Activated CD4-positive, alpha-beta T cell treated with anti-CD3 and anti-CD28 coated beads, Interleukin-2, amount 50 U/mL, for 48 hours (primary cell): ENCODE results near the gene SPACA7.

ENCODE experiments used
- DNase-seq, 2 experiments: peaks; one replicate each; pipeline ENCODE4 v3.0.0-alpha.2; 2020

Gene SPACA7

GRCh38 chr13:112448621-112449544, 72.7 kb downstream of the SPACA7 start:
- no peak for DNase-seq

DNA sequence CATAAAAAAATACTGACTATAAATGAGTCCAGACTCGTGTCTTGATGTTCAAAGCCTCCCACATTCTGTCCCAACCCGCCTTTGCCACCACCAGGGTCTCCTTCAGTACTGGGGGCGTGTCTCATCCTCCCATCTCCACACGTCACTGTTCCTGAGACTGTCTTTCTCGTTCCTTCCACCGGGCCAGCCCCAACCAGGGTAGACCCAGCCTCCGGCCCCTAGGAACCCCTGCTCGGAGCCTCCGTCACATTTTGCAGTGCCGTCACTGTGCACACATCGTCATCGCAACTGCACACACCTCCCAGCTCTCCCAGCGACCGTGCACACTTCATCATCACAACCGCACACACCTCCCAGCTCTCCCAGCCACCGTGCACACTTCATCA, 73.4 kb downstream of the SPACA7 start:
- no peak for DNase-seq

DNA sequence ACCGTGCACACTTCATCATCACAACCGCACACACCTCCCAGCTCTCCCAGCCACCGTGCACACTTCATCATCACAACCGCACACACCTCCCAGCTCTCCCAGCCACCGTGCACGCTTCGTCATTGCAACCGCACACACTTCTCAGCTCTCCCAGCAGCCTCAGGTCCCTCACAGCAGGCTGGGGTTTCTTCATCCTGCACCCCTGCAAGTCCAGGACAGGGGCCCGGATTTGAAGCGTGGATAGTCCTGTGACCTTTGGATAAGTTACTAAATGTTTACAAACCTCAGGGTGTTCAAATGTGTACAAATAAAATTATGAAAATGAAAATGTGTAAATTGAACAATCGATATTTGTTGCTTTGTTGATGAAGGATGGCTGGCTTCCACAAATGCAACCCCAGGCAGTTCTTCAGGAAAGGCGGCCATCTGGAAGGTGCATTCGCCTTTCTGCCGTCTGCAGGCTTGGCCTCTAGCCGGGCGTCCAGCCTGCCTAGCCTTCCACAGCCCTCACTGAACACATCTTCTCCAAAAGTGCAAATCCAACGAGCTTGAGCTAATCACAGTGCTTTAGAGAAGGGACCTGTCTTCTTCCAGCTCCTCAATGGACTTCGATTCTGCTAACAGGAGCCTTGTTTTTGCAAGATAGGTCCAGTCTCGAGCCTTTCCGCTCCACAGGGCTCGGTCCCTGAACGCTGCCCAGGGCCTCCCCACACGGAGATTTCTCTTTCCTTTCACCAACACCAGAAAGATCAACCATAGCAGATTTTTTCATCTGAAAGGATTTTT, 74.2 kb downstream of the SPACA7 start:
- no peak for DNase-seq

- no peak for DNase-seq
Measured at GRCh38 chr13:112450904-112451240, 74.7 kb downstream of the SPACA7 start.

DNA sequence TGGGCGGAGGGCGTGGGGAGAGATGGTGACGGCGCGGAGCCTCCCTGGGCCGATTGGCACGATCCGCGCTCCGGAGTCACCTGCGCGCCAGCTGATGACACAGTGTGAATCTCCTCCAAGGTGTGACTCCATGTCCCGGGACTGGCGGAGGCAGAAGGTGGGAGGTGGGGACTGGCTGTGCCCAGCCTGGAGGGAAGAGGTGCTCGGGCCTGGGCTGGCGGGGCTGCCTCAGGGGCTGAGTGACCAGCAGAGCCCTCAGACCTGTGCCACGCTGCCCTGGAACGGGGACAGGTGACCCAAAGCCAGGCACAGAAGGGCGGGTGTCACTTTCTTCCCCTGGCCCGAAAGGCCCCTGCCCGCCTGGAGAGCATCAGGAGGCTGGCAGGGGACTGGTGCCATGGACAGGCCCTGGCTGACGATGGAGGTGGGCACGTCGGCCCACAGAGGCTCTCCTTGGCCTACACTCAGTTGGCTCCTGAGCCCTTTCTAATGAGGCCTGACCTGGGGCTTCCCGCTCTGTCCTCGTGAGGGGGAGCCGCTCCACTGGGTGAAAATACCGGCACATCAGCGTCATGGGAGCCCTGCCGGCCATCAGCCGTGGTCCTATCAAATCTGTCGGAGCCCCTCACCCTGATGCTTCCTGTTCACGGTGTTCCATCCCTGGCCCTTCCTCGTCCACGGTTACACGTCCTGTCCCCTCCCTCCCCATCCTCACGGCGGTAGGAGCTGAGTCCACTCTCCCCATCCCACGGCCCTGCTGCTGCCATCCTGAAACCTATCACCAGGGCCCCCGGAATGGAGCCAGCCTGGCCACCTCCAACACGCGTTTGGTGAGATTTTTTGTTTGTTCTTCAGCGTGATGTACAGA, 75.6 kb downstream of the SPACA7 start:
- DNase-seq: no peak

GRCh38 chr13:112452380-112453206, 76.4 kb downstream of the SPACA7 start:
- no peak for DNase-seq

- DNase-seq: no peak
Measured at GRCh38 chr13:112453207-112453829, 77.2 kb downstream of the SPACA7 start.

- no peak for DNase-seq
Measured at GRCh38 chr13:112453874-112454647, 77.9 kb downstream of the SPACA7 start.

DNA sequence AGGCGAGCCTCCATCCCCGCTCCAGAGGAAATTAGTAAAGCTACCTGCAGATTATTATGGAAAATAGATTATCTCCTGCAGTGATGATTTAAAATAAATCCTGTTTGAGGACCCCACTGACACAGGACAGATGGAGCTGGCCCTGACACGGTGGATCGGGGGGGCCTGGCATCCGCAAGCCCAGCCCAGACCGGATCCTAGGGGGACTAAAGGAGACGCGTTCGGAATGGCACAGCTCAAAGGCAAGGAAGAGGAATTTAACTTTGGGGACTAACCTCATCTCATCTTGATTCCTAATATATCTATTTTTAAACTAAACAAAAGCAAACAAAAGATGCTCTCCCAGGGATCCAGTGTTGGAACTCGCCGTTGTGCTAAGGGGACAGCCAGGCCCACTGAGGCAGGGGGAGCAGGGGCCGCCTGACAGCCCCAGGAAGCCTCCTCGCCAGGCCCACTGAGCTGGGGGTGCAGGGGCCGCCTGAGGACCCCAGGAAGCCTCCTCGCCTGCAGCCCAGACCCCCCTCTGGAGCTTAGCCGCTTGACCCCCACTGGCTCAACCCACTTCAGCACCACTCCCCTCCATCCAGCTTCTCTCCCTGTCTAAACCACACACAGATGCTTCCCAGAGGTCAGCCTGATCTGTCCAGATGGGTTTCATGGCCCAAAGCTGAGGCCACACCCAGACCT, 78.6 kb downstream of the SPACA7 start:
- DNase-seq: no peak

DNA sequence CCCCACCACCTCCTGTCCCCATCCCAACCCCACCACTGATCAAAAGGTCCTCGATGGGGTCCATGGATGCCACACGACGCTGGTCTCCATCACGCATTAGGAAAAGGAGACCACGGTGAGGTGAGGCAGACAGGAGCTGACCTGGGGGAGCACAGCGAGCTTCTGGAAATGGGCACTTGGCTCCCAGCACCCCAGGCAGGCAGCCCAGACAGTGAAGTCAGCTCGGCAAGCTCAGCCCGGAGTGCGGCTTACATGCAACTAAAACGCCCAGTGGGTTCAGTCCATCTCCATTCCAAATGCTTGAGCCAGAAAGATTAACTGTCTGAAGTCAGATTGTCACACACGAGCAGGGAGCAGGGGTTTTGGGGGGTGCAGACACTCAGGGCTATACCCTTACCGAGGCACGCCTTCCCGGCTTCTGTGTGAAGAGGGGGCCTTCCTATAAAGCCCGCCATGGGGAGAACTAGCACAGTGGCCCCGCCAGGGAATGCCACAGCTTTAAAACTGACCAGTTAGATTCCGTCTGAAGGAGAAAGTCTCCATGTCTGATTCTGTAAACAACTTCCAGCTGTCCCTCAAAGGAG, 79.4 kb downstream of the SPACA7 start:
- no peak for DNase-seq

GRCh38 chr13:112456138-112457056, 80.2 kb downstream of the SPACA7 start:
- DNase-seq: no peak

- no peak for DNase-seq
Measured at GRCh38 chr13:112457081-112457480, 80.9 kb downstream of the SPACA7 start.

DNA sequence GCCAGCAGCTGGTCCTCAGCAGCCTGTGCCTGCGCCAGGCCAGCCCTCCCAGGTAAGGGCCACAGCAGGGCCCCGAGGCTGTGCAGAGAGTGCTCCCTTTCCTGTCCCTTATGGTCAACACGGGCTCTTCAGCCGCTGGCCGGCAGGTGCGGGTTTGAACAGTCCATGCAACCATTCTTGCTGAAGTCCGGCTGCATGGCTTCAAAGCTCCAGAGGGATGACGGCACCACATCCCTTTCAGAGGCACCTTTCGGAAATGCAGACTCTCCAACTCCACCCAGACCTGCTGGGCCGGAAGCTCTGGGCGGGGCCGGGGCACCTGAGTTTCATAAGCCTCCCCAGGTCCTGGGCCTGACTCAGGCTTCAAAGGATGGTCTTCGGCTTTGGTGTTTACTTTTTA, 81.3 kb downstream of the SPACA7 start:
- DNase-seq: no peak

- DNase-seq: no peak
Measured at GRCh38 chr13:112462408-112462807, 86.3 kb downstream of the SPACA7 start.

DNA sequence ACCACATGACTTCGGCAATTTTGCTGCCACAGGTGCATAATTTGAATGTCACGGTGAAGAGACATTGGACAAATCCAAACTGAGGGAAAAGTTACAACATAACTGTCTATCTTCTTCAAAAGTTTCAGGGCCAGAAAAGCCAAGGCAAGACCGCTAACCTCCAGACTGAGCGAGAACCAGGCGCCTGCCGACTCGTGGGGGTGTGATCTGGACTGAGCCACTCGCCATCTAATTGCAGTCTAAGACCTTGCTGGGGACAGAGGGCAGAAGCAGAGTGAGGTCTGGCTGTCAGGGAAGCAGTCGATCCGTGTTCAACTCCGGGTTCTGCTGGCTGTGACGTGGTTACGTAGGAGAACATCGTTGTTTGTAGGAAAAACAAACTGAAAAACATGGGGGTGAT, 88.6 kb downstream of the SPACA7 start:
- no peak for DNase-seq

- DNase-seq: no peak
Measured at GRCh38 chr13:112465251-112466131, 89.3 kb downstream of the SPACA7 start.
